Measurements from ENCODE around the gene NSUN2.
"Not testable (repeated sequence)": the region's sequence is repeated elsewhere in the genome, so short reads cannot be mapped to it uniquely, and the experiment has no call there.

The NSUN2 gene

GRCh38 chr5:6581559-6582426 is 51.1 kb downstream of the NSUN2 start:
- no peak for DNase-seq

GRCh38 chr5:6581090-6581489 is 51.8 kb downstream of the NSUN2 start:
- no peak for DNase-seq

- DNase-seq: no peak
Observed at GRCh38 chr5:6579535-6579934, 53.3 kb downstream of the NSUN2 start.

GRCh38 chr5:6578676-6579343 is 54.0 kb downstream of the NSUN2 start:
- DNase-seq: no peak

GRCh38 chr5:6576861-6577501 is 55.9 kb downstream of the NSUN2 start:
- DNase-seq: peak; percentile 94

- DNase-seq: no peak
Observed at GRCh38 chr5:6574537-6575245, 58.2 kb downstream of the NSUN2 start.

- DNase-seq: no peak
Observed at GRCh38 chr5:6574111-6574510, 58.7 kb downstream of the NSUN2 start.

- DNase-seq: no peak
Observed at GRCh38 chr5:6573651-6574101, 59.2 kb downstream of the NSUN2 start.

- no peak for DNase-seq
Observed at GRCh38 chr5:6572825-6573380, 59.9 kb downstream of the NSUN2 start.

GRCh38 chr5:6572086-6572824 is 60.6 kb downstream of the NSUN2 start:
- DNase-seq: no peak

- DNase-seq: not testable (repeated sequence)
Observed at GRCh38 chr5:6571607-6572006, 61.2 kb downstream of the NSUN2 start.

GRCh38 chr5:6570530-6570929 is 62.3 kb downstream of the NSUN2 start:
- DNase-seq: no peak

GRCh38 chr5:6568889-6569288 is 64.0 kb downstream of the NSUN2 start:
- no peak for DNase-seq

- no peak for DNase-seq
Observed at GRCh38 chr5:6568383-6568782, 64.5 kb downstream of the NSUN2 start.

- no peak for DNase-seq
Observed at GRCh38 chr5:6567835-6568234, 65.0 kb downstream of the NSUN2 start.

- no peak for DNase-seq
Observed at GRCh38 chr5:6567068-6567467, 65.8 kb downstream of the NSUN2 start.

- DNase-seq: peak; percentile 92
Observed at GRCh38 chr5:6565492-6565891, 67.4 kb downstream of the NSUN2 start.

GRCh38 chr5:6557807-6558575 is 74.9 kb downstream of the NSUN2 start:
- no peak for DNase-seq

- no peak for DNase-seq
Observed at GRCh38 chr5:6556802-6557102, 76.1 kb downstream of the NSUN2 start.

GRCh38 chr5:6556089-6556801 is 76.6 kb downstream of the NSUN2 start:
- DNase-seq: no peak

- no peak for DNase-seq
Observed at GRCh38 chr5:6554812-6555211, 78.0 kb downstream of the NSUN2 start.
